Stimulated activated naive B cell treated with anti-CD40 and anti-IgM and Interleukin-4, amounts not matched to agents 10 μg/mL and 1 μg/mL and 100 μg/mL, for 72 hours (primary cell): ENCODE results near the gene CFAP97.
"Not testable (repeated sequence)": the region's sequence is repeated elsewhere in the genome, so short reads cannot be mapped to it uniquely, and the experiment has no call there.

ENCODE experiments used
- ATAC-seq, 2 donors: fragments of 150-1000 bp; cut with Tn5 transposase; replicated peaks; 2 replicates each; pipeline ENCODE4 v1.10.0; 2021; ENCODE audit warnings: moderate library complexity in 1 of 2
- DNase-seq: peaks from one replicate; pipeline ENCODE4 v3.0.0; 2021
- H3K27ac Mint-ChIP-seq: one replicate; pipeline ENCODE4 v1.8.0; 2022; ENCODE audit warnings: mild to moderate bottlenecking, mixed read lengths
- H3K27me3 Mint-ChIP-seq, 2 donors: one replicate each; pipeline ENCODE4 v1.8.0; 2022; ENCODE audit warnings: mixed read lengths in 2 of 2
- H3K36me3 Mint-ChIP-seq, 2 donors: one replicate each; pipeline ENCODE4 v1.8.0; 2022; ENCODE audit warnings: mixed read lengths in 2 of 2, mild to moderate bottlenecking in 1 of 2
- H3K4me1 Mint-ChIP-seq, 2 donors: one replicate each; pipeline ENCODE4 v1.8.0; 2022; ENCODE audit warnings: mixed read lengths in 2 of 2, mild to moderate bottlenecking in 1 of 2
- H3K4me3 Mint-ChIP-seq, 2 donors: one replicate each; pipeline ENCODE4 v1.8.0; 2022; ENCODE audit warnings: mild to moderate bottlenecking in 2 of 2, mixed read lengths in 2 of 2, moderate library complexity in 1 of 2
- H3K9me3 Mint-ChIP-seq, 2 donors: one replicate each; pipeline ENCODE4 v1.8.0; 2022; ENCODE audit warnings: mixed read lengths in 2 of 2, mild to moderate bottlenecking in 1 of 2

CFAP97 gene

GRCh38 chr4:185215261-185215660 is 11.5 kb upstream of the CFAP97 start:
- no peak overlapping the region for H3K4me3 Mint-ChIP-seq
- peaks cover 0 to 2% of the 10 kb centered on the region in 2 donors for H3K9me3 Mint-ChIP-seq
- H3K36me3 Mint-ChIP-seq = peaks cover 5 to 12% of the 10 kb centered on the region in 2 donors
- peaks cover 47 to 89% of the 10 kb centered on the region in 2 donors for H3K4me1 Mint-ChIP-seq
- ATAC-seq (no peak), DNase-seq (no peak)
- no peak overlapping the region for H3K27ac Mint-ChIP-seq
- no peaks in the 10 kb centered on the region for H3K27me3 Mint-ChIP-seq

GRCh38 chr4:185213877-185214276 is 10.1 kb upstream of the CFAP97 start:
- H3K4me1 Mint-ChIP-seq = peaks cover 41 to 79% of the 10 kb centered on the region in 2 donors
- ATAC-seq (peak; percentile 71 to 73), DNase-seq (peak; percentile 39)
- H3K36me3 Mint-ChIP-seq = peaks cover 5 to 10% of the 10 kb centered on the region in 2 donors
- no peaks in the 10 kb centered on the region for H3K27me3 Mint-ChIP-seq
- peak overlapping the region; percentile 18 to 55 for H3K4me3 Mint-ChIP-seq
- peaks cover 0 to 2% of the 10 kb centered on the region in 2 donors for H3K9me3 Mint-ChIP-seq
- peak overlapping the region; percentile 62 for H3K27ac Mint-ChIP-seq

- H3K4me3 Mint-ChIP-seq = peak overlapping the region; percentile 41 to 55
- DNase-seq (no peak), ATAC-seq (no peak)
- H3K27me3 Mint-ChIP-seq = no peaks in the 10 kb centered on the region
- peaks cover 0 to 2% of the 10 kb centered on the region in 2 donors for H3K9me3 Mint-ChIP-seq
- peak overlapping the region; percentile 59 for H3K27ac Mint-ChIP-seq
- peaks cover 40 to 74% of the 10 kb centered on the region in 2 donors for H3K4me1 Mint-ChIP-seq
- peaks cover 5 to 9% of the 10 kb centered on the region in 2 donors for H3K36me3 Mint-ChIP-seq
Measured at GRCh38 chr4:185212581-185212980, 8.8 kb upstream of the CFAP97 start.

- peak overlapping the region; percentile 85 for H3K27ac Mint-ChIP-seq
- peaks cover 2 to 5% of the 10 kb centered on the region in 2 donors for H3K36me3 Mint-ChIP-seq
- peak overlapping the region; percentile 89 to 90 for H3K4me3 Mint-ChIP-seq
- no peaks in the 10 kb centered on the region for H3K9me3 Mint-ChIP-seq
- ATAC-seq (no peak), DNase-seq (no peak)
- peaks cover 33 to 69% of the 10 kb centered on the region in 2 donors for H3K4me1 Mint-ChIP-seq
- H3K27me3 Mint-ChIP-seq = no peaks in the 10 kb centered on the region
Measured at GRCh38 chr4:185211641-185212040, 7.8 kb upstream of the CFAP97 start.

- H3K4me1 Mint-ChIP-seq = peaks cover 35 to 66% of the 10 kb centered on the region in 2 donors
- DNase-seq (no peak), ATAC-seq (no peak)
- peak overlapping the region; percentile 85 for H3K27ac Mint-ChIP-seq
- no peaks in the 10 kb centered on the region for H3K9me3 Mint-ChIP-seq
- peak overlapping the region; percentile 89 to 90 for H3K4me3 Mint-ChIP-seq
- peaks cover under 1 to 5% of the 10 kb centered on the region in 2 donors for H3K36me3 Mint-ChIP-seq
- H3K27me3 Mint-ChIP-seq = no peaks in the 10 kb centered on the region
Measured at GRCh38 chr4:185211035-185211434, 7.2 kb upstream of the CFAP97 start.

- DNase-seq (peak; percentile 45), ATAC-seq (peak; percentile 34 to 38)
- Mint-ChIP-seq H3K4me1 (peaks cover 38 to 71% of the 10 kb centered on the region in 2 donors), H3K27me3 (no peaks in the 10 kb centered on the region), H3K27ac (peak overlapping the region; percentile 85), H3K36me3 (peaks cover 0 to 5% of the 10 kb centered on the region in 2 donors), H3K4me3 (peak overlapping the region; percentile 89 to 90), H3K9me3 (no peaks in the 10 kb centered on the region)
Measured at GRCh38 chr4:185210102-185210981, 6.5 kb upstream of the CFAP97 start.

- not testable (repeated sequence) for H3K27ac Mint-ChIP-seq, DNase-seq, H3K36me3 Mint-ChIP-seq, H3K27me3 Mint-ChIP-seq, H3K9me3 Mint-ChIP-seq
- Mint-ChIP-seq H3K4me1 (peaks cover 38 to 71% of the 10 kb centered on the region in 2 donors), H3K4me3 (peak overlapping the region in 1 of 2 donors; percentile 90)
- peak; percentile 32 to 42 for ATAC-seq
Measured at GRCh38 chr4:185209852-185210101, 6.0 kb upstream of the CFAP97 start.

GRCh38 chr4:185209031-185209851 is 5.4 kb upstream of the CFAP97 start, which contains the start of gene SNX25:
Gene SNX25 (plus strand): TSS chr4:185209598. CDS start chr4:185209827, 229 bp downstream.
- H3K4me3 Mint-ChIP-seq = peak within 1 kb of the TSS; percentile 89 to 90

GRCh38 chr4:185207466-185207865 is 3.7 kb upstream of the CFAP97 start:
- Mint-ChIP-seq H3K9me3 (no peaks in the 10 kb centered on the region), H3K36me3 (peaks cover 0 to 5% of the 10 kb centered on the region in 2 donors), H3K4me1 (peaks cover 30 to 66% of the 10 kb centered on the region in 2 donors), H3K27me3 (no peaks in the 10 kb centered on the region), H3K27ac (no peak overlapping the region), H3K4me3 (no peak overlapping the region)
- ATAC-seq = no peak
- no peak for DNase-seq

More at GRCh38 chr4:185209031-185209851, 5.4 kb upstream of the CFAP97 start, which contains the start of gene SNX25:
- Mint-ChIP-seq H3K4me1 (peaks cover 41 to 71% of the 10 kb centered on the region in 2 donors), H3K27ac (peak within 1 kb of the TSS; percentile 89), H3K36me3 (peaks cover 0 to 5% of the 10 kb centered on the region in 2 donors), H3K9me3 (no peaks in the 10 kb centered on the region), H3K27me3 (no peaks in the 10 kb centered on the region)
- DNase-seq (peak; percentile 87), ATAC-seq (peak; percentile 83 to 88)

GRCh38 chr4:185205697-185206342 is 2.0 kb upstream of the CFAP97 start:
- Mint-ChIP-seq H3K27ac (no peak overlapping the region), H3K4me1 (peaks cover 24 to 60% of the 10 kb centered on the region in 2 donors), H3K4me3 (no peak overlapping the region)

GRCh38 chr4:185205073-185205472 is 1.3 kb upstream of the CFAP97 start:
- Mint-ChIP-seq H3K27ac (peak overlapping the region; percentile 89), H3K4me3 (peak overlapping the region; percentile 11 to 96), H3K36me3 (peaks cover 4 to 12% of the 10 kb centered on the region in 2 donors), H3K4me1 (peaks cover 24 to 57% of the 10 kb centered on the region in 2 donors)
- not testable (repeated sequence) for DNase-seq, H3K9me3 Mint-ChIP-seq, H3K27me3 Mint-ChIP-seq, ATAC-seq

More at GRCh38 chr4:185205697-185206342, 2.0 kb upstream of the CFAP97 start:
- ATAC-seq (no peak), DNase-seq (no peak)
- Mint-ChIP-seq H3K9me3 (no peaks in the 10 kb centered on the region), H3K27me3 (no peaks in the 10 kb centered on the region), H3K36me3 (peaks cover under 1 to 5% of the 10 kb centered on the region in 2 donors)

GRCh38 chr4:185204238-185204910 is 574 bp upstream of the CFAP97 start:
- H3K9me3 Mint-ChIP-seq = no peaks in the 10 kb centered on the region
- no peak for ATAC-seq
- peaks cover 4 to 16% of the 10 kb centered on the region in 2 donors for H3K36me3 Mint-ChIP-seq
- H3K27ac Mint-ChIP-seq = peak overlapping the region; percentile 89
- H3K4me1 Mint-ChIP-seq = peaks cover 27 to 57% of the 10 kb centered on the region in 2 donors
- DNase-seq = no peak
- H3K4me3 Mint-ChIP-seq = peak overlapping the region; percentile 96 to 98
- H3K27me3 Mint-ChIP-seq = no peaks in the 10 kb centered on the region

GRCh38 chr4:185202984-185203485 is 765 bp downstream of the CFAP97 start:
- peak overlapping the region; percentile 96 to 98 for H3K4me3 Mint-ChIP-seq
- H3K4me1 Mint-ChIP-seq = peaks cover 24 to 49% of the 10 kb centered on the region in 2 donors
- H3K27ac Mint-ChIP-seq = peak overlapping the region; percentile 99
- H3K9me3 Mint-ChIP-seq = no peaks in the 10 kb centered on the region
- H3K36me3 Mint-ChIP-seq = peaks cover 6 to 16% of the 10 kb centered on the region in 2 donors
- no peaks in the 10 kb centered on the region for H3K27me3 Mint-ChIP-seq
- ATAC-seq (peak; percentile 4 to 22), DNase-seq (no peak)
